Measurements from ENCODE around the gene ZSCAN5A.

- TF ChIP-seq USF2 (IDR thresholded peaks at IDR 0.05; ENCODE audit: borderline replicate concordance, low read depth, low read length) (no peak), CHD2 (IDR thresholded peaks at IDR 0.05; ENCODE audit: low read length, partially characterized antibody) (no peak), CTCF (IDR thresholded peaks at IDR 0.05) (no peak), MAX (IDR thresholded peaks at IDR 0.05; ENCODE audit: low read depth) (no peak), ZBTB33 (IDR thresholded peaks at IDR 0.05; ENCODE audit: borderline replicate concordance, low read depth) (no peak), TAF1 (IDR thresholded peaks at IDR 0.05; ENCODE audit: borderline replicate concordance, low read depth, low read length) (no peak), GATA2 (CRISPR knock-in tag; IDR thresholded peaks at IDR 0.05) (no peak), POLR2AphosphoS5 (IDR thresholded peaks at IDR 0.05; ENCODE audit: low read depth, low read length) (no peak), GABPA (IDR thresholded peaks at IDR 0.05; ENCODE audit: low read depth) (no peak), USF1 (IDR thresholded peaks at IDR 0.05; ENCODE audit: borderline replicate concordance, low read depth) (no peak), EP300 (IDR thresholded peaks at IDR 0.05; ENCODE audit: borderline replicate concordance in 1 of 2, low read depth in 1 of 2, low read length in 1 of 2) (no peak)
Measured at GRCh38 chr19:56324436-56324835, 9.8 kb upstream of the ZSCAN5A start.
